Stimulated activated naive B cell treated with anti-CD40 and anti-IgM and Interleukin-4, amounts not matched to agents 10 μg/mL and 1 μg/mL and 100 μg/mL, for 72 hours (primary cell): ENCODE measurements around the gene KRTAP22-2.

Experiments
- ATAC-seq, 2 donors: fragments of 150-1000 bp; cut with Tn5 transposase; replicated peaks; 2 replicates each; pipeline ENCODE4 v1.10.0; 2021; ENCODE audit warnings: moderate library complexity in 1 of 2
- DNase-seq: peaks from one replicate; pipeline ENCODE4 v3.0.0; 2021
- H3K27ac Mint-ChIP-seq: one replicate; pipeline ENCODE4 v1.8.0; 2022; ENCODE audit warnings: mild to moderate bottlenecking, mixed read lengths
- H3K27me3 Mint-ChIP-seq, 2 donors: one replicate each; pipeline ENCODE4 v1.8.0; 2022; ENCODE audit warnings: mixed read lengths in 2 of 2
- H3K36me3 Mint-ChIP-seq, 2 donors: one replicate each; pipeline ENCODE4 v1.8.0; 2022; ENCODE audit warnings: mixed read lengths in 2 of 2, mild to moderate bottlenecking in 1 of 2
- H3K4me1 Mint-ChIP-seq, 2 donors: one replicate each; pipeline ENCODE4 v1.8.0; 2022; ENCODE audit warnings: mixed read lengths in 2 of 2, mild to moderate bottlenecking in 1 of 2
- H3K4me3 Mint-ChIP-seq, 2 donors: one replicate each; pipeline ENCODE4 v1.8.0; 2022; ENCODE audit warnings: mild to moderate bottlenecking in 2 of 2, mixed read lengths in 2 of 2, moderate library complexity in 1 of 2
- H3K9me3 Mint-ChIP-seq, 2 donors: one replicate each; pipeline ENCODE4 v1.8.0; 2022; ENCODE audit warnings: mixed read lengths in 2 of 2, mild to moderate bottlenecking in 1 of 2

The KRTAP22-2 gene

DNA sequence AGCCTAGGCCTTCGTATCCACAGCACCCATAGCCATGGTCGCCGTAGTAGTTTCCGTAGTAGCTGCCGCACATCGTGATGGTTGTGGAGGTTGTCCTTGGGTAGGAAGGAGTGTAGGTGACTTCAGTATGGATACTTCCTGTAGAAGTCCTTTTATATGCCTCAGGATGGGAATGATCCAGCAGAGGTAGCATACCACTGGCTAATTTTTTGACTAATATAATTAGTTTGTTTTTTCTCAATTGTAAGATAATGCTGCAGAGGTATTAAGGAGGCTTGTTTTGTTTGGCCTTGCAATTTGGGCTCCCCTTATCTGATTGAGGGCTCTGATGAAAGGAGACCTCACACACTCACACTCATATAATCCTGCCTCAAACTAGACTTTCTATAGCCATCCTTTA is 8.6 kb upstream of the KRTAP22-2 start, which contains the start of gene KRTAP6-2:
Gene KRTAP6-2 (minus strand): TSS at position 101 of the 400 bp plus-strand sequence. CDS start 28 bp downstream, at position 73.
- H3K4me1 Mint-ChIP-seq, result no peaks in the 10 kb centered on the region
- no peak within 1 kb of the TSS for H3K27ac Mint-ChIP-seq
- no peak for DNase-seq
- no peaks in the 10 kb centered on the region for H3K27me3 Mint-ChIP-seq
- H3K9me3 Mint-ChIP-seq, result peaks cover 4 to 7% of the 10 kb centered on the region in 2 donors
- no peak for ATAC-seq
- no peaks in the 10 kb centered on the region for H3K36me3 Mint-ChIP-seq
- H3K4me3 Mint-ChIP-seq, result no peak within 1 kb of the TSS

GRCh38 chr21:30592140-30592539 is 1.9 kb upstream of the KRTAP22-2 start, which contains the start of gene KRTAP6-3:
Gene KRTAP6-3 (plus strand): TSS chr21:30592440. CDS start chr21:30592446, 6 bp downstream.
- no peak for DNase-seq
- Mint-ChIP-seq H3K4me1 (no peaks in the 10 kb centered on the region), H3K9me3 (no peaks in the 10 kb centered on the region), H3K36me3 (no peaks in the 10 kb centered on the region), H3K27me3 (no peaks in the 10 kb centered on the region), H3K27ac (no peak within 1 kb of the TSS), H3K4me3 (no peak within 1 kb of the TSS)
- no peak for ATAC-seq

DNA sequence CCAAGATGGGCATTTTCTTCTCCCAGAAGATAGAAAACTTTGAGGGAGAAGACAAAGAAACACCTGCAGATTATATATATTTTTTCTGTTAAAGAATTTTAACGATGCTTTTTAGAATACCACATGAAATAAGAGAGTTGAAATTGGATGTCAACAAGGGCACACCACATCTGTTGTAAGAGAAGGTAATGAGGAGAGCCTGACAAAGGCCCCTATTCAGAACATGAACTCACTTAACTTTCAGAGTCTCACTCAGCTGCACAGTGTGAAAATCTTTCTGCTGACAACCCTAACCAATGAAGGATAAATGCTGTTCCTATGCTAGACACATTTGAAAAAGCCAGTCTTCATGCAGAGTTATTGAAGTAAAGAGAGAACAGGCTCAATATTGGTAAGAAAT is 7.3 kb downstream of the KRTAP22-2 start:
- no peaks in the 10 kb centered on the region for H3K36me3 Mint-ChIP-seq
- no peaks in the 10 kb centered on the region for H3K27me3 Mint-ChIP-seq
- no peak overlapping the region for H3K4me3 Mint-ChIP-seq
- H3K9me3 Mint-ChIP-seq, result no peaks in the 10 kb centered on the region
- no peak for DNase-seq
- no peaks in the 10 kb centered on the region for H3K4me1 Mint-ChIP-seq
- ATAC-seq, result no peak
- no peak overlapping the region for H3K27ac Mint-ChIP-seq

GRCh38 chr21:30580132-30580531 is 10.1 kb downstream of the KRTAP22-2 start:
- Mint-ChIP-seq H3K27ac (no peak overlapping the region), H3K27me3 (no peaks in the 10 kb centered on the region), H3K4me1 (no peaks in the 10 kb centered on the region), H3K36me3 (no peaks in the 10 kb centered on the region), H3K9me3 (no peaks in the 10 kb centered on the region), H3K4me3 (no peak overlapping the region)
- ATAC-seq, result no peak
- no peak for DNase-seq

- no peaks in the 10 kb centered on the region for H3K4me1 Mint-ChIP-seq
- DNase-seq (no peak), ATAC-seq (no peak)
- no peak overlapping the region for H3K4me3 Mint-ChIP-seq
- H3K27me3 Mint-ChIP-seq, result no peaks in the 10 kb centered on the region
- no peaks in the 10 kb centered on the region for H3K9me3 Mint-ChIP-seq
- H3K27ac Mint-ChIP-seq, result no peak overlapping the region
- no peaks in the 10 kb centered on the region for H3K36me3 Mint-ChIP-seq
Observed at GRCh38 chr21:30579346-30579745, 10.9 kb downstream of the KRTAP22-2 start.

- DNase-seq (no peak), ATAC-seq (no peak)
- no peaks in the 10 kb centered on the region for H3K36me3 Mint-ChIP-seq
- H3K27ac Mint-ChIP-seq, result no peak overlapping the region
- H3K9me3 Mint-ChIP-seq, result no peaks in the 10 kb centered on the region
- no peaks in the 10 kb centered on the region for H3K4me1 Mint-ChIP-seq
- no peak overlapping the region for H3K4me3 Mint-ChIP-seq
- no peaks in the 10 kb centered on the region for H3K27me3 Mint-ChIP-seq
Observed at GRCh38 chr21:30577766-30578165, 12.4 kb downstream of the KRTAP22-2 start.

- H3K27me3 Mint-ChIP-seq, result no peaks in the 10 kb centered on the region
Observed at GRCh38 chr21:30567617-30568016, 22.6 kb downstream of the KRTAP22-2 start.

DNA sequence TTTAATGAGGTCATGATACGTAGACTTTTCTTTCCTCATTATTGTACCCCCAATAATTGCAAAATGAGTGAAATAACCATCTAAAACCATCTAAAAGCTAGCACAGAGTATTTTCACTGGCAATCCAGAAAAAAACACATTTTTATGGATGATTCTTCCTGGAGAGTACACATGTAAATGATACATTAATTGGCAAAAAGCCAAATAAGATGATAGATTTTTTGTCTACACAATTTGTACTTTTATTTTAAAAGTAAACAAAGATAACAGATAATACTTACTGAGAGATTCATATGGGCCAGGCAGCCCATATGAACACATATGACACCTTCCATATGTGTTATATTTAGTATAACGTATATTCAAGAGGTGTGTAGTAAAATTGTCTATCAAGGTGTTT is 26.6 kb downstream of the KRTAP22-2 start:
- no peak for DNase-seq
- Mint-ChIP-seq H3K27ac (no peak overlapping the region), H3K36me3 (no peaks in the 10 kb centered on the region), H3K4me1 (no peaks in the 10 kb centered on the region), H3K4me3 (no peak overlapping the region), H3K9me3 (no peaks in the 10 kb centered on the region), H3K27me3 (no peaks in the 10 kb centered on the region)
- no peak for ATAC-seq

More at GRCh38 chr21:30567617-30568016, 22.6 kb downstream of the KRTAP22-2 start:
- H3K4me3 Mint-ChIP-seq, result no peak overlapping the region
- H3K4me1 Mint-ChIP-seq, result no peaks in the 10 kb centered on the region
- no peaks in the 10 kb centered on the region for H3K36me3 Mint-ChIP-seq
- no peak for ATAC-seq
- DNase-seq, result no peak
- peaks cover 3 to 11% of the 10 kb centered on the region in 2 donors for H3K9me3 Mint-ChIP-seq
- no peak overlapping the region for H3K27ac Mint-ChIP-seq

DNA sequence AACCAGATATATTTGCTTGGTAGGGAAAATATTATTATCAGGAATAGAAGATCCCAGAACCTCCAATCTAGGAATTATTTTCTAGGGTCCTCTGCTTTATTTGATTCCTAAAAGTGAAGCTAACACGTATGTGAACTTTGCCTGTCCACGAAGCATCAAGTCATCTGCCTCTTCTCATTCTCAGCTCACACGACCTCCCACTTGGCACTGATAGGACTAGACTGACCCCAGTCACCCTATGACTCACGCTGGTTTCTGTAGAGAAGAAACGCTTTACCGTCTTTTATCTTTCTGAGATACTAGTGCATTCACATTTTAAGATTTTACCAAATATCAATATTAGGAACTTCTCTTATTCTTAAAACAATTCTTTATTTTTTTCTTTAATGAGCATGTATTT is 27.1 kb downstream of the KRTAP22-2 start:
- Mint-ChIP-seq H3K27ac (no peak overlapping the region), H3K27me3 (no peaks in the 10 kb centered on the region), H3K9me3 (no peaks in the 10 kb centered on the region), H3K36me3 (no peaks in the 10 kb centered on the region), H3K4me1 (no peaks in the 10 kb centered on the region), H3K4me3 (no peak overlapping the region)
- DNase-seq (no peak), ATAC-seq (no peak)

- no peak overlapping the region for H3K27ac Mint-ChIP-seq
- DNase-seq (no peak), ATAC-seq (no peak)
- no peaks in the 10 kb centered on the region for H3K27me3 Mint-ChIP-seq
- H3K4me3 Mint-ChIP-seq, result no peak overlapping the region
- H3K4me1 Mint-ChIP-seq, result no peaks in the 10 kb centered on the region
- H3K9me3 Mint-ChIP-seq, result peaks cover 0 to 2% of the 10 kb centered on the region in 2 donors
- H3K36me3 Mint-ChIP-seq, result no peaks in the 10 kb centered on the region
Observed at GRCh38 chr21:30561957-30562356, 28.2 kb downstream of the KRTAP22-2 start.

DNA sequence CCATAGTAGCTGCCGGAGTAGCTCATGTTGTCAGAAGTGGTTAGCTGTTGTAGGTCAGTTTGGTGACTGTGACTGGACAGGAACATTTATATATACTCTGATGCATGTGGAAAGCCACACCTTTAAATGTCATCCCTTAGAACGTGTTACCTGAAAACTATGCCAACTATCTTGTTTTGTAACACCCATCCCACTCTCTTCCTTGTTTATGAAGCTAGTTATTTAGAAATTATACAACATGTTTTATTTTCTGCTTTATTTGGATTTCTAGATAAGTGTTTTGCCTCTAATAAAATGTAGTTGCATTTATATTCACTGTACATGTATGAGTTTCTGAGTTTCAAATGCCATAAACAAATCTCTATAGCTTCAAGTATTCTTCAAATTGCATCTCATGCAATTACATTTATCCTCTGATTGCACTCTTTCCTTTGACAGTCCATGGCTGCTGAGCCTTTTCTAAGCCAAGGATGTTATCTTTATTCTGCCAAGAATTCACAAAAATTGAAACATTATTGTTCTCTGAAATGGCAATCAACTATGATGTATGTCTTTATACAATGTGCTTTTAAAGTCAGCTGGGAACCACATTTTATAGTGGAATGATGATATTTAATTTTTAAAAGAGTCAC is 28.8 kb downstream of the KRTAP22-2 start, which contains the start of gene KRTAP19-7:
Gene KRTAP19-7 (minus strand): TSS at position 51 of the 632 bp plus-strand sequence. CDS start 25 bp downstream, at position 26.
- ATAC-seq (no peak), DNase-seq (no peak)
- no peak within 1 kb of the TSS for H3K4me3 Mint-ChIP-seq
- H3K27me3 Mint-ChIP-seq, result no peaks in the 10 kb centered on the region
- no peaks in the 10 kb centered on the region for H3K36me3 Mint-ChIP-seq
- peaks cover 0 to 2% of the 10 kb centered on the region in 2 donors for H3K9me3 Mint-ChIP-seq
- no peak within 1 kb of the TSS for H3K27ac Mint-ChIP-seq
- H3K4me1 Mint-ChIP-seq, result no peaks in the 10 kb centered on the region

DNA sequence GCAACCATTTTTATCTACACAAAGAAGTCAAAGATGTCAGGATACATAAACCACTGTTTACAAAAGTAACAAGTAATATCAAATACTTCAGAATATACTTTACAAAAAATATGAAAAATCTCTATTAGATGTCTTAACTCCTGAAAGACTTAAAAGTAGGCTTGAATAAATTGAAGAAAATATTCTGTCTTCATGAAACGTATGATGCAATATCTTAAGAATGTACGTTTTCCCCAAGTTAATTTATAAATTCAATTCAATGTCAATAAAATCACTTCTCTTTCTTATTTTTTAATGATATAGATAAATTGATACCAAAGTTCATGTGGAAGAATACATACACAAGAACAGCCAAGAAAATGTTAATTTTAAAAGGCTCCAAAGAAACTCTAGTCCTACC is 35.1 kb downstream of the KRTAP22-2 start:
- Mint-ChIP-seq H3K4me3 (no peak overlapping the region), H3K27ac (no peak overlapping the region), H3K36me3 (no peaks in the 10 kb centered on the region), H3K27me3 (no peaks in the 10 kb centered on the region), H3K9me3 (peaks cover 5 to 13% of the 10 kb centered on the region in 2 donors), H3K4me1 (no peaks in the 10 kb centered on the region)
- DNase-seq (no peak), ATAC-seq (no peak)

DNA sequence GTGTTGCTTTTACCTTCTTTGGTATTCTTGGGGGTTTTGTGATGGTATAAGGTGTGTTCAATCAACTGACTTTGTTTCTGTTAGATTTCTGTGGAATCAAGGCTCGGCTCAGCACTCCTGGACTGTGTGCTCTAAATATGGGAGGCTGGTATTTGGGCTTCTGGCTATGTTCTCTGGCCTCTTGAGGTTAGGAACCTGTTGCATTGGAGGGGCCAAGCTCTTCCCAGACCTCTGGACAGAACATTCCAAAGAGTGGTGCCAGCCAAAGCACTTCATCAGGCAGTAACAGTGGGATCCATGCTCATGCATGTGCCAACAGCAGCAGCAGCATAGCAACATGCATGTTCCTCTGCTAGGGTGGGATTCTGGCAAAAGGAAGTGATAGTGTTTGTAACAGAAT is 37.4 kb downstream of the KRTAP22-2 start:
- Mint-ChIP-seq H3K36me3 (no peaks in the 10 kb centered on the region), H3K4me3 (no peak overlapping the region), H3K4me1 (no peaks in the 10 kb centered on the region), H3K27me3 (no peaks in the 10 kb centered on the region), H3K9me3 (peaks cover 10 to 15% of the 10 kb centered on the region in 2 donors), H3K27ac (no peak overlapping the region)
- DNase-seq (no peak), ATAC-seq (no peak)

- no peak for DNase-seq
- no peak for ATAC-seq
- H3K4me3 Mint-ChIP-seq, result no peak within 1 kb of the TSS
- H3K27ac Mint-ChIP-seq, result no peak within 1 kb of the TSS
- no peaks in the 10 kb centered on the region for H3K4me1 Mint-ChIP-seq
- no peaks in the 10 kb centered on the region for H3K27me3 Mint-ChIP-seq
- peaks cover 0 to 5% of the 10 kb centered on the region in 2 donors for H3K9me3 Mint-ChIP-seq
- H3K36me3 Mint-ChIP-seq, result no peaks in the 10 kb centered on the region
Observed at GRCh38 chr21:30541764-30542163, 48.4 kb downstream of the KRTAP22-2 start, which contains the start of gene KRTAP19-6. Gene KRTAP19-6 (minus strand): TSS chr21:30541864. CDS start chr21:30541833, 31 bp downstream.
